ENCODE results near the gene GLYR1. TPM values are rescaled to one million over a fixed set of nuclear protein-coding genes. Genes with fewer than 3 reads are reported as not detected.

The GLYR1 gene
- total and polyA plus RNA-seq, 10 of the 15 experiments (the other 5 are each of a cell fraction or from before 2014, with no cell fraction given) = 7.3 to 90.2 (median 57.2) TPM

DNA sequence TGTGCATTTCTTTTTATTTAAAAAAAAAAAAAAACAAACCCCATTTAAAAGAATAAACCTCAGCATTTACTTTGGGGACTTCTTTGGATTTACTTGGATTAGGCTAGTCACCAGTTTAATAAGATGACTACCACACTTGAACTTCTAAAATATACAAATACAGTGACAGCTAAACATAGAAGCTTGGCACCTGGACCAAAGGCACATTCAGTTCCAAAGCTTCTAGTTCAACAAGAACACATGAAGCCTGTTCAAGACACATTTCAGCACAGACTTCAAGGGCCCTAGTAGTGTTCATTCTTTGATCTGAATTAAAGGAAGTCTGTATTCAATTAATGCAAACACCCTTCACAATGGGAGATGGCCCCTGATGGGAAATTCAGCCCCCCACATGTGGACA, 33.0 kb downstream of the GLYR1 start:
- Histone ChIP-seq H4K20me1 (ENCODE audit: control insufficient read depth, insufficient read depth) (no peaks in the 10 kb centered on the region), H3K9me3 (replicated peaks; ENCODE audit: control insufficient read depth, insufficient read depth, low read length) (no peaks in the 10 kb centered on the region), H3K4me1 (ENCODE audit: control insufficient read depth, insufficient read depth, low read length) (no peaks in the 10 kb centered on the region), H3K36me3 (ENCODE audit: control insufficient read depth in 2 of 2, insufficient read depth in 2 of 2, low read length in 1 of 2) (peaks cover 21 to 24% of the 10 kb centered on the region in 2 experiments), H3K4me3 (no peak overlapping the region), H3K27ac (ENCODE audit: control insufficient read depth, insufficient read depth) (no peak overlapping the region), H3K9ac (ENCODE audit: control insufficient read depth, insufficient read depth, low read length) (no peak overlapping the region), H2AFZ (ENCODE audit: control insufficient read depth, low read depth, low read length) (no peak overlapping the region), H3K79me2 (ENCODE audit: control insufficient read depth, insufficient read depth, low read length) (no peaks in the 10 kb centered on the region), H3K27me3 (replicated peaks in 1 of 2; ENCODE audit: control insufficient read depth in 2 of 2, insufficient read depth in 2 of 2, low read length in 1 of 2) (no peaks in the 10 kb centered on the region), H3K4me2 (ENCODE audit: control insufficient read depth, insufficient read depth) (no peak overlapping the region)
- TSS peak; percentile 12 for BruUV-seq (replicated peaks)
- in situ Hi-C loops (cut with MboI) (no loop called here), intact Hi-C loops (cut with micrococcal nuclease; ENCODE audit: unreplicated experiment) (no loop called here)
- ChIA-PET SMC1A (ENCODE audit: uncharacterized antibody, unreplicated experiment) (no interaction called here), CTCF (no interaction called here), POLR2A (interaction anchor here (0.7 kb wide), 1 partner anchor 346 kb away, joined by 4 read pairs; no protein-coding TSS in a partner anchor), RAD21 (ENCODE audit: unreplicated experiment) (no interaction called here)
- no peak for ATAC-seq
- no peak for DNase-seq (ENCODE audit: low read depth, low spot score)
- FAIRE-seq = no peak
- TF ChIP-seq SP1 (IDR thresholded peaks at IDR 0.05; ENCODE audit: low read depth, low read length) = no peak
- TF ChIP-seq ATF7 (IDR thresholded peaks at IDR 0.05; ENCODE audit: low read depth) = no peak
- TF ChIP-seq, protein P1, sequence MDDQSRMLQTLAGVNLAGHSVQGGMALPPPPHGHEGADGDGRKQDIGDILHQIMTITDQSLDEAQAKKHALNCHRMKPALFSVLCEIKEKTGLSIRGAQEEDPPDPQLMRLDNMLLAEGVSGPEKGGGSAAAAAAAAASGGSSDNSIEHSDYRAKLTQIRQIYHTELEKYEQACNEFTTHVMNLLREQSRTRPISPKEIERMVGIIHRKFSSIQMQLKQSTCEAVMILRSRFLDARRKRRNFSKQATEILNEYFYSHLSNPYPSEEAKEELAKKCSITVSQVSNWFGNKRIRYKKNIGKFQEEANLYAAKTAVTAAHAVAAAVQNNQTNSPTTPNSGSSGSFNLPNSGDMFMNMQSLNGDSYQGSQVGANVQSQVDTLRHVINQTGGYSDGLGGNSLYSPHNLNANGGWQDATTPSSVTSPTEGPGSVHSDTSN (IDR thresholded peaks at IDR 0.05; ENCODE audit: insufficient replicate concordance, low read depth, low read length) = no peak
- TF ChIP-seq, protein P2, sequence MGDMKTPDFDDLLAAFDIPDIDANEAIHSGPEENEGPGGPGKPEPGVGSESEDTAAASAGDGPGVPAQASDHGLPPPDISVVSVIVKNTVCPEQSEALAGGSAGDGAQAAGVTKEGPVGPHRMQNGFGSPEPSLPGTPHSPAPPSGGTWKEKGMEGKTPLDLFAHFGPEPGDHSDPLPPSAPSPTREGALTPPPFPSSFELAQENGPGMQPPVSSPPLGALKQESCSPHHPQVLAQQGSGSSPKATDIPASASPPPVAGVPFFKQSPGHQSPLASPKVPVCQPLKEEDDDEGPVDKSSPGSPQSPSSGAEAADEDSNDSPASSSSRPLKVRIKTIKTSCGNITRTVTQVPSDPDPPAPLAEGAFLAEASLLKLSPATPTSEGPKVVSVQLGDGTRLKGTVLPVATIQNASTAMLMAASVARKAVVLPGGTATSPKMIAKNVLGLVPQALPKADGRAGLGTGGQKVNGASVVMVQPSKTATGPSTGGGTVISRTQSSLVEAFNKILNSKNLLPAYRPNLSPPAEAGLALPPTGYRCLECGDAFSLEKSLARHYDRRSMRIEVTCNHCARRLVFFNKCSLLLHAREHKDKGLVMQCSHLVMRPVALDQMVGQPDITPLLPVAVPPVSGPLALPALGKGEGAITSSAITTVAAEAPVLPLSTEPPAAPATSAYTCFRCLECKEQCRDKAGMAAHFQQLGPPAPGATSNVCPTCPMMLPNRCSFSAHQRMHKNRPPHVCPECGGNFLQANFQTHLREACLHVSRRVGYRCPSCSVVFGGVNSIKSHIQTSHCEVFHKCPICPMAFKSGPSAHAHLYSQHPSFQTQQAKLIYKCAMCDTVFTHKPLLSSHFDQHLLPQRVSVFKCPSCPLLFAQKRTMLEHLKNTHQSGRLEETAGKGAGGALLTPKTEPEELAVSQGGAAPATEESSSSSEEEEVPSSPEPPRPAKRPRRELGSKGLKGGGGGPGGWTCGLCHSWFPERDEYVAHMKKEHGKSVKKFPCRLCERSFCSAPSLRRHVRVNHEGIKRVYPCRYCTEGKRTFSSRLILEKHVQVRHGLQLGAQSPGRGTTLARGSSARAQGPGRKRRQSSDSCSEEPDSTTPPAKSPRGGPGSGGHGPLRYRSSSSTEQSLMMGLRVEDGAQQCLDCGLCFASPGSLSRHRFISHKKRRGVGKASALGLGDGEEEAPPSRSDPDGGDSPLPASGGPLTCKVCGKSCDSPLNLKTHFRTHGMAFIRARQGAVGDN (IDR thresholded peaks at IDR 0.05) = no peak
- TF ChIP-seq MTA2 (IDR thresholded peaks at IDR 0.05; ENCODE audit: low read depth) = no peak
- TF ChIP-seq NR2F1 (conservative IDR thresholded peaks at IDR 0.05) = no peak
- TF ChIP-seq, protein P3, sequence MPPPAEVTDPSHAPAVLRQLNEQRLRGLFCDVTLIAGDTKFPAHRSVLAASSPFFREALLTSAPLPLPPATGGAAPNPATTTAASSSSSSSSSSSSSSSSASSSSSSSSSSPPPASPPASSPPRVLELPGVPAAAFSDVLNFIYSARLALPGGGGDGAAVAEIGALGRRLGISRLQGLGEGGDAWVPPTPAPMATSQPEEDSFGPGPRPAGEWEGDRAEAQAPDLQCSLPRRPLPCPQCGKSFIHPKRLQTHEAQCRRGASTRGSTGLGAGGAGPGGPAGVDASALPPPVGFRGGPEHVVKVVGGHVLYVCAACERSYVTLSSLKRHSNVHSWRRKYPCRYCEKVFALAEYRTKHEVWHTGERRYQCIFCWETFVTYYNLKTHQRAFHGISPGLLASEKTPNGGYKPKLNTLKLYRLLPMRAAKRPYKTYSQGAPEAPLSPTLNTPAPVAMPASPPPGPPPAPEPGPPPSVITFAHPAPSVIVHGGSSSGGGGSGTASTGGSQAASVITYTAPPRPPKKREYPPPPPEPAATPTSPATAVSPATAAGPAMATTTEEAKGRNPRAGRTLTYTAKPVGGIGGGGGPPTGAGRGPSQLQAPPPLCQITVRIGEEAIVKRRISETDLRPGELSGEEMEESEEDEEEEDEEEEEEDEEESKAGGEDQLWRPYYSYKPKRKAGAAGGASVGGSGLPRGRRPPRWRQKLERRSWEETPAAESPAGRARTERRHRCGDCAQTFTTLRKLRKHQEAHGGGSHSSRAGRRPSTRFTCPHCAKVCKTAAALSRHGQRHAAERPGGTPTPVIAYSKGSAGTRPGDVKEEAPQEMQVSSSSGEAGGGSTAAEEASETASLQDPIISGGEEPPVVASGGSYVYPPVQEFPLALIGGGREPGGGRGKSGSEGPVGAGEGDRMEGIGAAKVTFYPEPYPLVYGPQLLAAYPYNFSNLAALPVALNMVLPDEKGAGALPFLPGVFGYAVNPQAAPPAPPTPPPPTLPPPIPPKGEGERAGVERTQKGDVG (CRISPR knock-in tag; IDR thresholded peaks at IDR 0.05) = no peak
- TF ChIP-seq BCL11A (IDR thresholded peaks at IDR 0.05; ENCODE audit: low read depth, low read length) = no peak
- TF ChIP-seq, protein P4, sequence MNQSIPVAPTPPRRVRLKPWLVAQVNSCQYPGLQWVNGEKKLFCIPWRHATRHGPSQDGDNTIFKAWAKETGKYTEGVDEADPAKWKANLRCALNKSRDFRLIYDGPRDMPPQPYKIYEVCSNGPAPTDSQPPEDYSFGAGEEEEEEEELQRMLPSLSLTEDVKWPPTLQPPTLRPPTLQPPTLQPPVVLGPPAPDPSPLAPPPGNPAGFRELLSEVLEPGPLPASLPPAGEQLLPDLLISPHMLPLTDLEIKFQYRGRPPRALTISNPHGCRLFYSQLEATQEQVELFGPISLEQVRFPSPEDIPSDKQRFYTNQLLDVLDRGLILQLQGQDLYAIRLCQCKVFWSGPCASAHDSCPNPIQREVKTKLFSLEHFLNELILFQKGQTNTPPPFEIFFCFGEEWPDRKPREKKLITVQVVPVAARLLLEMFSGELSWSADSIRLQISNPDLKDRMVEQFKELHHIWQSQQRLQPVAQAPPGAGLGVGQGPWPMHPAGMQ (IDR thresholded peaks at IDR 0.05; ENCODE audit: borderline replicate concordance) = no peak
- TF ChIP-seq, protein P5, sequence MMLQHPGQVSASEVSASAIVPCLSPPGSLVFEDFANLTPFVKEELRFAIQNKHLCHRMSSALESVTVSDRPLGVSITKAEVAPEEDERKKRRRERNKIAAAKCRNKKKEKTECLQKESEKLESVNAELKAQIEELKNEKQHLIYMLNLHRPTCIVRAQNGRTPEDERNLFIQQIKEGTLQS (IDR thresholded peaks at IDR 0.05; ENCODE audit: borderline replicate concordance, extremely low read depth, low read depth, low read length) = no peak
- no peak for TF ChIP-seq ZBED1 (IDR thresholded peaks at IDR 0.05; ENCODE audit: borderline replicate concordance)
- TF ChIP-seq LARP7 (IDR thresholded peaks at IDR 0.05) = no peak
